Tibial artery (tissue), 4 donors: Measurements from ENCODE around the gene FFAR3.

ENCODE experiments used
- DNase-seq, 2 donors: peaks; one replicate each; pipeline ENCODE4 v3.0.0-alpha.2; 2019
- H3K27ac ChIP-seq, 2 donors: fragments of 200-600 bp; sonication (generic) in 1 of 2; 1 replicate in 1 of 2; 2 replicates in 1 of 2; pipeline ENCODE4 v1.5.1; 2018 to 2019; ENCODE audit warnings: mild to moderate bottlenecking in 1 of 2
- H3K27me3 ChIP-seq, 2 donors: fragments of 200-600 bp; sonication (generic) in 1 of 2; one replicate each; pipeline versions ENCODE4 v1.5.1 to v1.6.0; 2016 to 2019
- H3K36me3 ChIP-seq, 3 donors: fragments of 200-600 bp; sonication (generic) in 2 of 3; one replicate each; pipeline ENCODE4 v1.5.1; 2016 to 2019; ENCODE audit warnings: mild to moderate bottlenecking in 2 of 3
- H3K4me1 ChIP-seq, 4 donors: fragments of 200-600 bp; sonication (generic) in 2 of 4; 1 replicate in 3 of 4; 2 replicates in 1 of 4; pipeline ENCODE4 v1.5.1; 2016 to 2019
- H3K4me3 ChIP-seq, 2 donors: fragments of 200-600 bp; sonication (generic) in 1 of 2; 1 replicate in 1 of 2; 2 replicates in 1 of 2; pipeline ENCODE4 v1.5.1; 2018 to 2019; ENCODE audit warnings: mild to moderate bottlenecking in 2 of 2
- H3K9me3 ChIP-seq, 3 donors: fragments of 200-600 bp; sonication (generic) in 1 of 3; one replicate each; pipeline ENCODE4 v1.5.1; 2016 to 2019
- intact Hi-C: fragments of 100-400 bp; cut with DNase I; formaldehyde crosslinking; loops from one replicate; pipeline ENCODE4 v1.15.0; 2023; ENCODE audit warnings: low total_unique reads
- TF ChIP-seq, protein P1 (sequence below), 2 experiments: fragments of 200-600 bp in 1 of 2; fragments of 450-650 bp in 1 of 2; IDR thresholded peaks; one replicate each; pipeline ENCODE4 v1.5.1; 2017 to 2019; ENCODE audit warnings: antibody characterized with exemption in 2 of 2, mild to moderate bottlenecking in 1 of 2, moderate library complexity in 1 of 2

The FFAR3 gene

DNA sequence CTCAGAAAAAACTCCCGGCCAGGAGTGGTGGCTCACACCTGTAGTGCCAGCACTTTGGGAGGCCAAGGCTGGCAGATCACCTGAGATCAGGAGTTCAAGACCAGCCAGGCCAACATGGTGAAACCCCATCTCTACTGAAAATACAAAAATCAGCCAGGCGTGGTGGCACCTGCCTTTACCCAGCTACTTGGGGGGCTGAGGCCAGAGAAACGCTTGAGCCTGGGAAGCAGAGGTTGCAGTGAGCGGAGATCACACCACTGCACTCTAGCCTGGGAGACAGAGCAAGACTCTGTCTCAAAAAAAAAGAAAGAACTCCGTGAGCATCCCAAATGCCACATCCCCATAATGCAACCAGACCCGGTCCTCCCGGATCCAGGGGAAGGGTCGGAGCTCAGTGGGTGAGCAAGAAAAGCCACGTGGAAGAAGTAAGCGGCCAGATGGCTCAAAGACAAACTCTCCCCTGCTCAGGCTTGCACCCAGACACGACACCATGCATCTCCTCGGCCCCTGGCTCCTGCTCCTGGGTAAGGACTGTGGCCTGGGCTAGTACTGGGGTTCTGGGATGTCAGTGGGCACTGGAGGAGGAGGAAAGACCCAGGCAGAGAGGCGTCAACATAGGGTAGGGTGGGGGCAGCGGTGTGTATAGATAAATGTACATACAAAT is 26.6 kb upstream of the FFAR3 start:
- H3K36me3 ChIP-seq: no peaks in the 10 kb centered on the region
- no peaks in the 10 kb centered on the region for H3K4me1 ChIP-seq
- H3K4me3 ChIP-seq: no peak overlapping the region
- H3K27ac ChIP-seq: no peak overlapping the region
- peaks cover 0 to 49% of the 10 kb centered on the region in 2 donors for H3K27me3 ChIP-seq
- intact Hi-C loops: no loop called here
- TF ChIP-seq, protein P1, sequence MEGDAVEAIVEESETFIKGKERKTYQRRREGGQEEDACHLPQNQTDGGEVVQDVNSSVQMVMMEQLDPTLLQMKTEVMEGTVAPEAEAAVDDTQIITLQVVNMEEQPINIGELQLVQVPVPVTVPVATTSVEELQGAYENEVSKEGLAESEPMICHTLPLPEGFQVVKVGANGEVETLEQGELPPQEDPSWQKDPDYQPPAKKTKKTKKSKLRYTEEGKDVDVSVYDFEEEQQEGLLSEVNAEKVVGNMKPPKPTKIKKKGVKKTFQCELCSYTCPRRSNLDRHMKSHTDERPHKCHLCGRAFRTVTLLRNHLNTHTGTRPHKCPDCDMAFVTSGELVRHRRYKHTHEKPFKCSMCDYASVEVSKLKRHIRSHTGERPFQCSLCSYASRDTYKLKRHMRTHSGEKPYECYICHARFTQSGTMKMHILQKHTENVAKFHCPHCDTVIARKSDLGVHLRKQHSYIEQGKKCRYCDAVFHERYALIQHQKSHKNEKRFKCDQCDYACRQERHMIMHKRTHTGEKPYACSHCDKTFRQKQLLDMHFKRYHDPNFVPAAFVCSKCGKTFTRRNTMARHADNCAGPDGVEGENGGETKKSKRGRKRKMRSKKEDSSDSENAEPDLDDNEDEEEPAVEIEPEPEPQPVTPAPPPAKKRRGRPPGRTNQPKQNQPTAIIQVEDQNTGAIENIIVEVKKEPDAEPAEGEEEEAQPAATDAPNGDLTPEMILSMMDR (IDR thresholded peaks at IDR 0.05): no peak
- DNase-seq: no peak
- no peaks in the 10 kb centered on the region for H3K9me3 ChIP-seq

DNA sequence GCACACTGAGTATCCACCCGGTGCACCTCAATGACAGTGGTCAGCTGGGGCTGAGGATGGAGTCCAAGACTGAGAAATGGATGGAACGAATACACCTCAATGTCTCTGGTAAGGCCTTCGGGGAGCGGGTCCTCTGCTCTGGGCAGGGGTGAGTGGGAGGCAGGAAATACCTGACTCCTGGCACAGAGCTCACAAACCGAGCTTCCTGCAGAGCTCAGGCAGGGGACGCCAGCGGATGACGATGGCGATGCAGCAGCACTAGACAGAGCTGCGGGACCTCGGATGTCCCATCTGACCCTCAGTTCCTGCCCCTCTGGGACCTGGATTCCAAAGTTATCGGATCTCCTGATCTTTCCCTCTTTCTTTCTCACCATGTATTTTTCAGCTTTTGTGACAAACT is 25.4 kb upstream of the FFAR3 start:
- Histone ChIP-seq H3K4me1 (no peaks in the 10 kb centered on the region), H3K36me3 (no peaks in the 10 kb centered on the region), H3K4me3 (no peak overlapping the region), H3K9me3 (no peaks in the 10 kb centered on the region), H3K27ac (no peak overlapping the region), H3K27me3 (peaks cover 0 to 45% of the 10 kb centered on the region in 2 donors)
- no peak for DNase-seq
- intact Hi-C loops: no loop called here
- TF ChIP-seq, protein P1 (IDR thresholded peaks at IDR 0.05): no peak

DNA sequence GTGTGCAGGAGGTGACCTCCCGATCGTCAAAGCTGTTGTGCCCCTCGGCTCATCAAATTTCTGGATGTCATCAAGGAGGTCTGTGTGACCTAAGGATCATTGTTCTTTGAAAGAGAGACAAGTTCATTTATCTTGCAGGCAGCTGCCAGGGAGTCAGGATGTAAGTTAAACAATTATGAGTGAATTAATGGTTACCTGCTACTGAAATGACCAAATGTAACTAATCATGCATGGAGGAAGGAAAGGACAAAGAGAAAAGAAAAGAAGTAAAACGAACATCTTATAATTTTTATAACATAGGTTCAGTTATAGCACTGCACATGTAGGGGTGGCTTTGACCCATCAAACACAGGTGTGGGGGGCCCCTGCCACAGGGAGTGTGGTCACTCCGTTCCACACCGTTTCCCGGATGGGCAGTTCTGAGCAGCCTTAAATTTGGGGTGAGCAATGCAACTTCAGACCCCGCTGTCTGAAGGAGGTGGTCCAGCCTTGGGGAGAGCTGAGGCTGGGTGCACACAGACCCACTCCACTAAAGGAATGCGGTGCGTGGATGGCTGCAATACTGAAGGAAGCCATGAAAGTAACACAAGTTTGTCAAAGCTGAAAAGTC is 24.0 kb upstream of the FFAR3 start:
- no peak for DNase-seq
- Histone ChIP-seq H3K9me3 (no peaks in the 10 kb centered on the region), H3K4me1 (no peaks in the 10 kb centered on the region), H3K36me3 (no peaks in the 10 kb centered on the region), H3K27me3 (peaks cover 0 to 40% of the 10 kb centered on the region in 2 donors), H3K4me3 (no peak overlapping the region), H3K27ac (no peak overlapping the region)
- intact Hi-C loops: no loop called here
- TF ChIP-seq, protein P1 (IDR thresholded peaks at IDR 0.05): no peak

DNA sequence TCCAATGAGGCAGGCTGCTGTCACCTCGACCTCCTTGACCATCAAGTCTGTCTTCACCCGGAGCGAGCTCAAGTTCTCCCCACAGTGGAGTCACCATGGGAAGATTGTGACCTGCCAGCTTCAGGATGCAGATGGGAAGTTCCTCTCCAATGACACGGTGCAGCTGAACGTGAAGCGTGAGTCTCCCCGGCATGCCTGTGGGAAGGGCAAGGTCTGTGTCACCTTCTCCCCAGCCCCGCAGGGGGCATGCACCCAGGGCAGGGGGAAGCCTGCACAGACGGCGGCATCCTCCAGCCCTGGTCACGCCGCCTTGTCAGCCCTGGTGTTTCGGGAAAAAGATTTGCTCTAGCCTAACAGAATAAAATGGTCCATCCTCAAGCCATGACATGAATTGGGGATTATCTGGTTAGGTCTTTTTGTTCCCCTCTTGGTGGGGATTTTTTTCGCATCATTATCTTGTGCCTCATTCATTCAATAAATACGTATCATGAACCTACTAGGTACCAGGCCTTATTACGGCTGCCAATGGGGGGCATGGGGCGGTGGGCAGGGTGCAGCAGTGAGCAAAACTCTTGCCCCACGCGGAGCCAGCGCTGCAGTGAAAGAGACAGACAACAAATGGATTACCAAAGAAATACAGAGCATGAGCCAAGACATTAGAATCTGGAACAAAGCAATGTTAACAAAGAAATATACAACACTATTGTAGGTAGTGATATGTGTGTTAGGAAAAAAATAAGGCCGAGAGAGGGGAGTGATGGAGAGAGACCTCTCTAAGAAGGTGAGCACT is 21.9 kb upstream of the FFAR3 start:
- TF ChIP-seq, protein P1 (IDR thresholded peaks at IDR 0.05): no peak
- H3K4me1 ChIP-seq: no peaks in the 10 kb centered on the region
- peaks cover 0 to 20% of the 10 kb centered on the region in 2 donors for H3K27me3 ChIP-seq
- no peaks in the 10 kb centered on the region for H3K36me3 ChIP-seq
- H3K4me3 ChIP-seq: no peak overlapping the region
- DNase-seq: no peak
- no peaks in the 10 kb centered on the region for H3K9me3 ChIP-seq
- intact Hi-C loops: no loop called here
- no peak overlapping the region for H3K27ac ChIP-seq

DNA sequence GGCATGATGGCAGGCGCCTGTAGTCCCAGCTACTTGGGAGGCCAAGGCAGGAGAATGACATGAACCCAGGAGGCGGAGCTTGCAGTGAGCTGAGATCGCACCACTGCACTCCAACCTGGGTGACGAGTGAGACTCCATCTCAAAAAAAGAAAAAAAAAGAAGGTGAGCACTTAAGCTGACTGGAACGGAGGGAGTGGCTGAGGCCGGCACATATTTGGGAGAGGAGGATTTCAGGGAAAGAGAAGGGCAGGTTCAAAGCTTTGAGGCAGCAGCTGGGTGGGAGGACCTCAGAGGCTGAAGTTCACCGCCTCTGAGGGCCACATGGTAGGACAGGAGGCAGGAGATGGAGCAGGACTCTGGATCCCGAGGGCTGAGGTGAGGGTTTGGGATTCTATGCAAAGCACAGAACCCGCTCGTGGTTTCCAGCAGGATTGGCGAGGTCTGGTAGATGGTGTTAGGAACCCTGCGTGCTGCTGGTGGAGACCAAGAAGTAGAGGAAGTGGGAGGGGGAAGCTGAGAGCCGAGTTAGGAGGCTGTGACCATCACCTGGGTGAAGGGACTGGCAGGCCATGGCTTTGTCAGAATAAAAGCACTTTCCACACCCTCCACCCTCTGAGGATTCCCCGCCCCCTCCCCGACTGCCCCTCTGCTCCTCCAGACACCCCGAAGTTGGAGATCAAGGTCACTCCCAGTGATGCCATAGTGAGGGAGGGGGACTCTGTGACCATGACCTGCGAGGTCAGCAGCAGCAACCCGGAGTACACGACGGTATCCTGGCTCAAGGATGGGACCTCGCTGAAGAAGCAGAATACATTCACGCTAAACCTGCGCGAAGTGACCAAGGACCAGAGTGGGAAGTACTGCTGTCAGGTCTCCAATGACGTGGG is 20.9 kb upstream of the FFAR3 start:
- DNase-seq: no peak

More for the DNA sequence above, 20.9 kb upstream of the FFAR3 start:
- no peak overlapping the region for H3K4me3 ChIP-seq
- no peaks in the 10 kb centered on the region for H3K9me3 ChIP-seq
- no peak overlapping the region for H3K27ac ChIP-seq
- H3K4me1 ChIP-seq: no peaks in the 10 kb centered on the region
- no peaks in the 10 kb centered on the region for H3K36me3 ChIP-seq
- H3K27me3 ChIP-seq: peaks cover 0 to 11% of the 10 kb centered on the region in 2 donors
- TF ChIP-seq, protein P1 (IDR thresholded peaks at IDR 0.05): no peak
- intact Hi-C loops: no loop called here
